Parathyroid adenoma (tissue), 2 donors: Measurements from ENCODE around the gene EFNA3.

ENCODE experiments used
- H2AFZ ChIP-seq: fragments of 300-600 bp; sonication (generic); one replicate; pipeline ENCODE4 v1.7.0; 2017; ENCODE audit warnings: antibody characterized with exemption, mild to moderate bottlenecking
- H3K27ac ChIP-seq: fragments of 300-600 bp; sonication (generic); one replicate; pipeline ENCODE4 v1.7.0; 2017
- H3K27me3 ChIP-seq: fragments of 300-600 bp; sonication (generic); one replicate; pipeline ENCODE4 v1.7.0; 2017; ENCODE audit warnings: low read length; ENCODE audit not compliant: control insufficient read depth, insufficient read depth
- H3K36me3 ChIP-seq: fragments of 300-600 bp; sonication (generic); one replicate; pipeline ENCODE4 v1.7.0; 2017; ENCODE audit warnings: low read length; ENCODE audit not compliant: control insufficient read depth, insufficient read depth
- H3K4me1 ChIP-seq: fragments of 300-600 bp; sonication (generic); one replicate; pipeline ENCODE4 v1.7.0; 2017; ENCODE audit warnings: control low read depth
- H3K4me2 ChIP-seq: fragments of 300-600 bp; sonication (generic); one replicate; pipeline ENCODE4 v1.7.0; 2017; ENCODE audit warnings: low read length
- H3K4me3 ChIP-seq: fragments of 300-600 bp; sonication (generic); one replicate; pipeline ENCODE4 v1.7.0; 2017; ENCODE audit warnings: low read depth, low read length
- H3K79me2 ChIP-seq: fragments of 300-600 bp; sonication (generic); one replicate; pipeline ENCODE4 v1.7.0; 2017; ENCODE audit warnings: control low read depth
- H3K9ac ChIP-seq: fragments of 300-600 bp; sonication (generic); one replicate; pipeline ENCODE4 v1.7.0; 2017; ENCODE audit warnings: mild to moderate bottlenecking
- H3K9me3 ChIP-seq: fragments of 300-600 bp; sonication (generic); one replicate; pipeline ENCODE4 v1.7.0; 2017; ENCODE audit warnings: low read length; ENCODE audit not compliant: control insufficient read depth
- CTCF ChIP-seq: fragments of 300-600 bp; sonication (generic); IDR thresholded peaks from one replicate; pipeline ENCODE4 v1.7.0; 2017; ENCODE audit warnings: antibody characterized with exemption, mild to moderate bottlenecking
- donor health status: primary hyperparathyroidism.

The EFNA3 gene

GRCh38 chr1:155037043-155037442 is 41.6 kb upstream of the EFNA3 start:
- Histone ChIP-seq H3K79me2 (no peaks in the 10 kb centered on the region), H3K27ac (no peak overlapping the region), H3K4me3 (no peak overlapping the region), H3K36me3 (no peaks in the 10 kb centered on the region), H3K4me2 (no peak overlapping the region), H2AFZ (no peak overlapping the region), H3K4me1 (no peaks in the 10 kb centered on the region), H3K9ac (no peak overlapping the region), H3K27me3 (no peaks in the 10 kb centered on the region), H3K9me3 (no peaks in the 10 kb centered on the region)
- no peak for TF ChIP-seq CTCF

GRCh38 chr1:155037851-155038441 is 40.7 kb upstream of the EFNA3 start:
- H3K4me2 ChIP-seq, result no peak overlapping the region
- H3K4me3 ChIP-seq, result no peak overlapping the region
- no peaks in the 10 kb centered on the region for H3K79me2 ChIP-seq
- no peak for TF ChIP-seq CTCF
- H2AFZ ChIP-seq, result no peak overlapping the region
- no peak overlapping the region for H3K9ac ChIP-seq
- H3K9me3 ChIP-seq, result no peaks in the 10 kb centered on the region
- H3K27me3 ChIP-seq, result no peaks in the 10 kb centered on the region
- H3K4me1 ChIP-seq, result no peaks in the 10 kb centered on the region
- no peaks in the 10 kb centered on the region for H3K36me3 ChIP-seq
- no peak overlapping the region for H3K27ac ChIP-seq

GRCh38 chr1:155038602-155039307 is 39.9 kb upstream of the EFNA3 start:
- H3K79me2 ChIP-seq, result no peaks in the 10 kb centered on the region
- H3K4me2 ChIP-seq, result no peak overlapping the region
- no peak overlapping the region for H3K9ac ChIP-seq
- no peak overlapping the region for H3K27ac ChIP-seq
- no peaks in the 10 kb centered on the region for H3K9me3 ChIP-seq
- H3K36me3 ChIP-seq, result no peaks in the 10 kb centered on the region
- H3K4me3 ChIP-seq, result no peak overlapping the region
- no peak overlapping the region for H2AFZ ChIP-seq
- no peaks in the 10 kb centered on the region for H3K27me3 ChIP-seq
- no peak for TF ChIP-seq CTCF
- no peaks in the 10 kb centered on the region for H3K4me1 ChIP-seq

- Histone ChIP-seq H3K27me3 (no peaks in the 10 kb centered on the region), H3K4me2 (no peak overlapping the region), H3K9ac (no peak overlapping the region), H2AFZ (no peak overlapping the region), H3K4me3 (no peak overlapping the region), H3K79me2 (no peaks in the 10 kb centered on the region), H3K9me3 (no peaks in the 10 kb centered on the region), H3K27ac (no peak overlapping the region), H3K4me1 (no peaks in the 10 kb centered on the region), H3K36me3 (no peaks in the 10 kb centered on the region)
- no peak for TF ChIP-seq CTCF
Measured at GRCh38 chr1:155039308-155039669, 39.3 kb upstream of the EFNA3 start.
